CD14-positive monocyte (primary cell): ENCODE data around the gene SH3RF3. TPM values are rescaled to one million over a fixed set of nuclear protein-coding genes. Genes with fewer than 3 reads are reported as not detected.

Experiments used
- DNase-seq, 3 donors: peaks; one replicate each; pipeline ENCODE4 v3.0.0-alpha.2; 2011 to 2022
- H2AFZ ChIP-seq: 2 replicates; pipeline ENCODE4 v1.6.0; 2012; ENCODE audit warnings: mild to moderate bottlenecking, low read depth, low read length, inconsistent platforms; ENCODE audit not compliant: insufficient read depth, poor library complexity, severe bottlenecking
- H3K27ac ChIP-seq, 2 donors: 1 replicate in 1 of 2; 2 replicates in 1 of 2; pipeline ENCODE4 v1.5.1; 2012 to 2013; ENCODE audit warnings: low read length in 2 of 2, control low read depth in 1 of 2, inconsistent platforms in 1 of 2, low read depth in 1 of 2, mild to moderate bottlenecking in 1 of 2
- H3K27me3 ChIP-seq, 2 donors: one replicate each; pipeline versions ENCODE4 v1.6.0 to v1.6.1; 2011 to 2013; ENCODE audit warnings: low read length in 2 of 2; ENCODE audit not compliant: control insufficient read depth in 2 of 2, insufficient read depth in 2 of 2
- H3K36me3 ChIP-seq, 2 donors: replicated peaks in 1 of 2; 1 replicate in 1 of 2; 2 replicates in 1 of 2; pipeline versions ENCODE4 v1.5.1 to v1.6.1; 2012 to 2013; ENCODE audit warnings: low read length in 2 of 2, control low read depth in 1 of 2, inconsistent platforms in 1 of 2, mild to moderate bottlenecking in 1 of 2; ENCODE audit not compliant: insufficient read depth in 2 of 2, control insufficient read depth in 1 of 2
- H3K4me1 ChIP-seq, 2 donors: 1 replicate in 1 of 2; 2 replicates in 1 of 2; pipeline versions ENCODE4 v1.5.1 to v1.6.1; 2012 to 2013; ENCODE audit warnings: low read length in 2 of 2, control low read depth in 1 of 2, inconsistent platforms in 1 of 2, mild to moderate bottlenecking in 1 of 2, moderate library complexity in 1 of 2; ENCODE audit not compliant: insufficient read depth in 2 of 2, control insufficient read depth in 1 of 2
- H3K4me2 ChIP-seq: replicated peaks from 2 replicates; pipeline ENCODE3; 2012; ENCODE audit warnings: low read length, moderate library complexity, mild to moderate bottlenecking; ENCODE audit not compliant: poor library complexity, severe bottlenecking; ENCODE audit errors: extremely low read depth
- H3K4me3 ChIP-seq, 3 experiments: fragments of 200-600 bp in 1 of 3; sonication (generic) in 1 of 3; replicated peaks in 1 of 3; 1 replicate in 2 of 3; 2 replicates in 1 of 3; pipeline ENCODE4 v1.5.1; 2011 to 2013; ENCODE audit warnings: low read length in 3 of 3, mild to moderate bottlenecking in 3 of 3, control low read depth in 2 of 3, low read depth in 2 of 3, inconsistent platforms in 1 of 3, moderate library complexity in 1 of 3
- H3K79me2 ChIP-seq: 2 replicates; pipeline ENCODE4 v1.6.0; 2012; ENCODE audit warnings: mild to moderate bottlenecking, control low read depth, inconsistent platforms, low read length, moderate library complexity; ENCODE audit not compliant: insufficient read depth
- H3K9ac ChIP-seq: 2 replicates; pipeline ENCODE4 v1.6.0; 2017; ENCODE audit warnings: low read length, mild to moderate bottlenecking; ENCODE audit not compliant: insufficient read depth, poor library complexity, severe bottlenecking
- H3K9me3 ChIP-seq, 2 donors: replicated peaks in 1 of 2; 1 replicate in 1 of 2; 2 replicates in 1 of 2; pipeline versions ENCODE4 v1.5.1 to v1.6.1; 2012 to 2013; ENCODE audit warnings: low read length in 2 of 2, control low read depth in 1 of 2; ENCODE audit not compliant: control insufficient read depth in 1 of 2, insufficient read depth in 1 of 2
- H4K20me1 ChIP-seq: 2 replicates; pipeline ENCODE4 v1.6.0; 2012; ENCODE audit warnings: mild to moderate bottlenecking, low read length, control low read depth, moderate library complexity; ENCODE audit not compliant: insufficient read depth
- H3K27ac Mint-ChIP-seq, 7 donors: one replicate each; pipeline ENCODE4 v1.8.0; 2020; ENCODE audit warnings: mild to moderate bottlenecking in 7 of 7, mixed read lengths in 7 of 7, moderate library complexity in 6 of 7, inconsistent platforms in 2 of 7
- H3K27me3 Mint-ChIP-seq, 3 donors: one replicate each; pipeline ENCODE4 v1.8.0; 2021 to 2022; ENCODE audit warnings: low read depth in 3 of 3, mild to moderate bottlenecking in 3 of 3, mixed read lengths in 3 of 3, moderate library complexity in 3 of 3, inconsistent platforms in 1 of 3
- H3K36me3 Mint-ChIP-seq, 2 donors: one replicate each; pipeline ENCODE4 v1.8.0; 2020; ENCODE audit warnings: mixed read lengths in 2 of 2, inconsistent platforms in 1 of 2, mild to moderate bottlenecking in 1 of 2
- H3K4me1 Mint-ChIP-seq: one replicate; pipeline ENCODE4 v1.8.0; 2020; ENCODE audit warnings: mild to moderate bottlenecking, mixed read lengths
- H3K4me3 Mint-ChIP-seq, 2 donors: one replicate each; pipeline ENCODE4 v1.8.0; 2020; ENCODE audit warnings: mild to moderate bottlenecking in 2 of 2, mixed read lengths in 2 of 2, moderate library complexity in 1 of 2
- H3K9me3 Mint-ChIP-seq, 7 donors: one replicate each; pipeline ENCODE4 v1.8.0; 2020 to 2022; ENCODE audit warnings: mixed read lengths in 7 of 7, mild to moderate bottlenecking in 6 of 7, moderate library complexity in 6 of 7, inconsistent platforms in 2 of 7
- CTCF ChIP-seq: fragments of 200-600 bp; IDR thresholded peaks from one replicate; pipeline ENCODE4 v1.8.0; 2022; ENCODE audit warnings: antibody characterized with exemption, mild to moderate bottlenecking
- WGBS: methylation state at CpG from one replicate; pipeline ENCODE4 v1.1.5; 2013; ENCODE audit warnings: missing lambda C conversion rate; ENCODE audit not compliant: insufficient coverage; 5-methylcytosine and 5-hydroxymethylcytosine counted together
- intact Hi-C, 2 donors: fragments of 100-400 bp; cut with micrococcal nuclease; formaldehyde crosslinking; loops; one replicate each; pipeline versions ENCODE4 v1.15.0 to v1.15.1; 2023
- polyA plus RNA-seq, 3 donors: library from polyadenylated mRNA; depleted of rRNA in 1 of 3; unstranded in 2 of 3; stranded (reverse) in 1 of 3; fragments of 300-500 nt in 2 of 3; fragments of >200 nt in 1 of 3; fragmentation: Illumina TruSeq in 2 of 3; gene quantifications; 1 replicate in 2 of 3; 2 replicates in 1 of 3; pipeline ENCODE4 v1.2.3, GENCODE V29; 2012 to 2021

The SH3RF3 gene
- polyA plus RNA-seq, 3 donors, result 0.25 to 0.75 (median 0.34) TPM

- Histone ChIP-seq H2AFZ (no peak overlapping the region), H3K4me3 (no peak overlapping the region), H4K20me1 (no peaks in the 10 kb centered on the region), H3K9ac (no peak overlapping the region), H3K4me2 (no peak overlapping the region), H3K27me3 (no peaks in the 10 kb centered on the region), H3K27ac (no peak overlapping the region), H3K9me3 (no peaks in the 10 kb centered on the region), H3K79me2 (no peaks in the 10 kb centered on the region), H3K36me3 (no peaks in the 10 kb centered on the region), H3K4me1 (no peaks in the 10 kb centered on the region)
- 98% methylated on average over 4 of the region's 4 CpGs for WGBS
- H3K4me1 Mint-ChIP-seq, result no peaks in the 10 kb centered on the region
- TF ChIP-seq CTCF, result no peak
- intact Hi-C loops, result no loop called here
- H3K36me3 Mint-ChIP-seq, result no peaks in the 10 kb centered on the region
- H3K27me3 Mint-ChIP-seq, result peaks cover 0 to 5% (median 0%) of the 10 kb centered on the region in 3 donors
- peaks cover 0 to 2% (median 0%) of the 10 kb centered on the region in 7 donors for H3K9me3 Mint-ChIP-seq
- DNase-seq, result no peak
- no peak overlapping the region for H3K27ac Mint-ChIP-seq
- H3K4me3 Mint-ChIP-seq, result no peak overlapping the region
These were observed 390.5 kb downstream of the SH3RF3 start for GRCh38 chr2:109519513-109519912.

GRCh38 chr2:109521233-109522062 lies 392.4 kb downstream of the SH3RF3 start:
- H4K20me1 ChIP-seq, result no peaks in the 10 kb centered on the region
- no peaks in the 10 kb centered on the region for H3K9me3 ChIP-seq
- H3K36me3 Mint-ChIP-seq, result no peaks in the 10 kb centered on the region
- no peak overlapping the region for H3K9ac ChIP-seq
- no peak overlapping the region for H3K4me3 ChIP-seq
- 91% methylated on average over 9 of the region's 20 CpGs for WGBS
- H3K4me1 Mint-ChIP-seq, result no peaks in the 10 kb centered on the region
- H3K27me3 ChIP-seq, result no peaks in the 10 kb centered on the region
- intact Hi-C loops, result no loop called here
- H3K4me2 ChIP-seq, result no peak overlapping the region
- H3K36me3 ChIP-seq, result no peaks in the 10 kb centered on the region
- H3K4me1 ChIP-seq, result no peaks in the 10 kb centered on the region
- no peak overlapping the region for H3K27ac ChIP-seq
- TF ChIP-seq CTCF, result no peak
- no peak for DNase-seq
- H3K9me3 Mint-ChIP-seq, result peaks cover 0 to 2% (median 0%) of the 10 kb centered on the region in 7 donors
- no peaks in the 10 kb centered on the region for H3K79me2 ChIP-seq
- H3K4me3 Mint-ChIP-seq, result no peak overlapping the region
- H2AFZ ChIP-seq, result no peak overlapping the region
- H3K27me3 Mint-ChIP-seq, result peaks cover 0 to 5% (median 0%) of the 10 kb centered on the region in 3 donors
- H3K27ac Mint-ChIP-seq, result no peak overlapping the region
